Lower leg skin (tissue), 4 donors: ENCODE results near the gene TRABD2A. TPM values are rescaled to one million over a fixed set of nuclear protein-coding genes. Genes with fewer than 3 reads are reported as not detected.

ENCODE experiments used
- DNase-seq, 2 donors: peaks; one replicate each; pipeline ENCODE4 v3.0.0-alpha.2; 2019; ENCODE audit warnings: low spot score in 2 of 2
- H3K4me3 ChIP-seq: fragments of 200-600 bp; sonication (generic); 2 replicates; pipeline ENCODE4 v1.5.1; 2017; ENCODE audit warnings: mild to moderate bottlenecking, low read depth; ENCODE audit not compliant: poor library complexity, severe bottlenecking
- POLR2A ChIP-seq, 2 donors: fragments of 450-650 bp; IDR thresholded peaks; one replicate each; pipeline ENCODE4 v1.6.1; 2016 to 2017; ENCODE audit warnings: antibody characterized with exemption in 2 of 2, mild to moderate bottlenecking in 1 of 2, moderate library complexity in 1 of 2
- WGBS, 2 donors: methylation state at CpG; one replicate each; pipeline ENCODE4 v1.1.5; 2018; 5-methylcytosine and 5-hydroxymethylcytosine counted together
- intact Hi-C: fragments of 100-400 bp; cut with DNase I; formaldehyde crosslinking; loops from one replicate; pipeline ENCODE4 v1.15.0; 2023; ENCODE audit warnings: low total_unique reads
- total RNA-seq, 4 donors: library from RNA; depleted of rRNA; stranded (reverse); fragments of >200 nt; gene quantifications; one replicate each; pipeline ENCODE4 v1.1.0, GENCODE V29; 2016
- TF ChIP-seq, protein P1 (sequence below), 3 donors: fragments of 450-650 bp; IDR thresholded peaks; one replicate each; pipeline ENCODE4 v1.5.1; 2016; ENCODE audit warnings: antibody characterized with exemption in 3 of 3, mild to moderate bottlenecking in 3 of 3, moderate library complexity in 2 of 3

The TRABD2A gene
- total RNA-seq, 4 donors from 2014 or later: 0.17 to 2.1 (median 1.5) TPM; not detected in 1

DNA sequence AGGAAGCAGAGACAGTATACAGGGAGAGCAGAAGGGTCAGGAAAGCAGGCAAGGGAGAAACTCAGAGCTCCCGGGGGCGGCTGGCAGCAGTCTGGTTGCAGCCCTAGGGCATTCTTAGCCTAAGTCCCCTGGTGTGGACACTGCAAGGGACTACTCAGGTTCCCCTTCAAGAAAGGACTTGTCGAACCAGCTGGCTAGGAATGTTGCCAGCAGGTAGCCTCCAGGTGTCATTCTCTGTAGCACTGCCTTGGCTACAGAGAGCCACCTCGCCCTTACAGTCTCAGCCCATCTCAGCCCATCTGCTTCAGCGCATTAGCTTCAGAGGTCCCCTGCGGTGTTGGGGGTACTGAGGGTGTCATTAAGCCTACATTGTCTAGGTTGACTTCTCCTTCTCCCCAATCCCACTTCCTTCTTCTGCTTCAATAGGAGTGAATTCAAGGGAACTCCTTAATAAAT, 13.3 kb upstream of the TRABD2A start:
- DNase-seq: no peak
- H3K4me3 ChIP-seq: no peak overlapping the region
- WGBS, 2 donors: 65 to 66% methylated on average over 6 of the region's 6 CpGs
- TF ChIP-seq POLR2A (IDR thresholded peaks at IDR 0.05): no peak
- TF ChIP-seq, protein P1, sequence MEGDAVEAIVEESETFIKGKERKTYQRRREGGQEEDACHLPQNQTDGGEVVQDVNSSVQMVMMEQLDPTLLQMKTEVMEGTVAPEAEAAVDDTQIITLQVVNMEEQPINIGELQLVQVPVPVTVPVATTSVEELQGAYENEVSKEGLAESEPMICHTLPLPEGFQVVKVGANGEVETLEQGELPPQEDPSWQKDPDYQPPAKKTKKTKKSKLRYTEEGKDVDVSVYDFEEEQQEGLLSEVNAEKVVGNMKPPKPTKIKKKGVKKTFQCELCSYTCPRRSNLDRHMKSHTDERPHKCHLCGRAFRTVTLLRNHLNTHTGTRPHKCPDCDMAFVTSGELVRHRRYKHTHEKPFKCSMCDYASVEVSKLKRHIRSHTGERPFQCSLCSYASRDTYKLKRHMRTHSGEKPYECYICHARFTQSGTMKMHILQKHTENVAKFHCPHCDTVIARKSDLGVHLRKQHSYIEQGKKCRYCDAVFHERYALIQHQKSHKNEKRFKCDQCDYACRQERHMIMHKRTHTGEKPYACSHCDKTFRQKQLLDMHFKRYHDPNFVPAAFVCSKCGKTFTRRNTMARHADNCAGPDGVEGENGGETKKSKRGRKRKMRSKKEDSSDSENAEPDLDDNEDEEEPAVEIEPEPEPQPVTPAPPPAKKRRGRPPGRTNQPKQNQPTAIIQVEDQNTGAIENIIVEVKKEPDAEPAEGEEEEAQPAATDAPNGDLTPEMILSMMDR (IDR thresholded peaks at IDR 0.05): no peak
- intact Hi-C loops: no loop called here

DNA sequence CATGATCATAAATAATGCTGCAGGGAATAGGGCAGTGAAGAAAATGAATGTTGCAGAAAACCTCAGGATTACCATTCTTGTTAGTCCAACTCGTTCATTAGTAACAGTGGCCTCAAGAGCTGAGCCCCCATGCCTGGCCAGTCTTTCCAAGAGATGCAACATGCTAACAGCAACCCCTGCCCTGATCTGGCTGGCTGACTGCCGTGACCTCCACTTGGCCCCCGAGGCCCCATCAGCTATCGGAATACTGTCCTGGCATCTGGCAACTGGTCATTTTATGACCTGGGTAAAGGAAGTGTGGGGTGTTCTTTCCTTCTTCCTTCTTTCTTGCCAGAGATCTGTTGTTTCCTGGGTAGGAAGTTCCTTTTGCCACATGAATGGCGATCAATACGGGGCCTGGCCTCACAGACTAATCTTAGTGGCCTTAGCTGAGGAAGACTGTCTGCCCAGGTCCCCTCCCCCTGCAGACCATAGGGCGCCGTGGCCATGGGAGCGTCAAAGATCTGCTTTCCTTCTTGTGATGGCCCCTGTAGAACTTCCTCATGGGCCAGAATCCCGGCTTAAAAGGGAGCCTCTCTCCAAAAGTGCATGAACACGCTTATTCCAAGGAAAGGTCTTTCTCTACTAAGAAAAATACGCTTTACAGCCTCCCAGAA, 10.6 kb upstream of the TRABD2A start:
- WGBS, 2 donors: 83 to 86% methylated on average over 12 of the region's 12 CpGs
- intact Hi-C loops: no loop called here
- no peak overlapping the region for H3K4me3 ChIP-seq
- no peak for DNase-seq
- TF ChIP-seq, protein P1 (IDR thresholded peaks at IDR 0.05): no peak
- no peak for TF ChIP-seq POLR2A (IDR thresholded peaks at IDR 0.05)

DNA sequence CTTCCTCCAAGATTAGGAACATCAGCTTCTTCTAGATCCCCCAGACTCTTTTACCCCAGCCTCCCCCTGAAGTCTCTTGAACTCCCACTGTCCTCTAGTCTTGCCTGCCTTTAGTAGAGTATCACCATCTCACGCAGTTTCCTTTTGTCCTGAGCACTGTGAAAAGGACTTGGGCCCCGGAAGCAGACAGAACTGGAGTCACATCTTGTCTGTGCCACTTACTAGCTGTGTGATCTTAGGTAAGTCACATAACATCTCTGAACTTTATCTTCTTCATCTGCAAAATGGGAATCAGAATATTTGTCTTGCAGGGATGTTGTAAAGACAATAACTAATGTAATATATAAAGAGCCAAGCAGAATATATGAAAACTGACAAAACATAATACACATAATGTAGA, 8.4 kb upstream of the TRABD2A start:
- H3K4me3 ChIP-seq: no peak overlapping the region
- TF ChIP-seq POLR2A (IDR thresholded peaks at IDR 0.05): no peak
- TF ChIP-seq, protein P1 (IDR thresholded peaks at IDR 0.05): no peak
- WGBS, 2 donors: 88 to 94% methylated on average over 2 of the region's 2 CpGs
- no peak for DNase-seq
- intact Hi-C loops: loop anchor here (10.0 kb wide), 1 partner anchor 395 kb away; no protein-coding TSS in a partner anchor

DNA sequence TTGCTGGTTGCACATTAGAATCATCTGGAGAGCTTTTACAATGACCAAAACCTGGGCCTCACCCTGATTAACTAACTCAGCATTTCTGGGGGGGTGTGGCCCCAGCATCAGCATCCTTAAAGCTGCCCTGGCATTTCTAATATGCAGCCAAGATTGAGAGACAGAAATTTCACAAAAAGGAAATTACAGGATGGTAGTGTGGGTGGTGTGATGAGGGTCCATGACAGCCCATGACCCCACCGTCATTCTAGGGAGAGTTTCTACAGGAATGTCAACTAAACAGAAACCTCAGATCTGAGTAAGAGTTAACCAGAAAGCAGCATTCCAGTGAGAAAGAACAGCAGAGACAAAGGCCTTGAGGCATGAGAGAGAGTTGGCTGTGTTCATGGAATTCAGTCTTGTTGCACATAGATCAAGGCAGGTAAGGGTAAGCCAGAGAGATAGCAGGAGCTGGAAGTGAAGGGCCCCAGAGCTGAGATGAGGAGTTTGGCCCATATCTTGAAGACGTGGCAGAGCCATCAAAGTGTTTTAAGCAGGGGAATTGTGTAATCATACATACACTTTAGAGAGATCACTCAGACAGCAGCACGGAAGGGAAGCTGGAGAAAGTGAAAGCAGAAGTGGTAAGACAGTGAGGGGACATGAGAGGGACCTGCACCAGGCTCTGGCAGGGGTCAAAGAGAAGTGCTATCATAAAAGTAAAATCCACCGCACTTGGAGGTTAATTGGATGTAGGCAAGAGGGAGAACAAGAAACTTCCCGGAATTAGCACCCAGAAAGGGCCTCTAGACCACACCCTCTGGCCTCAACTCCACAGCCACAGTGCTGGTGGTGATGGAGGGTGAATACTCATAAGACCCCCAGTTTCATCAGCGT, 7.8 kb upstream of the TRABD2A start:
- WGBS, 2 donors: 24 to 33% methylated on average over 6 of the region's 6 CpGs
- DNase-seq: no peak
- H3K4me3 ChIP-seq: no peak overlapping the region
- no peak for TF ChIP-seq POLR2A (IDR thresholded peaks at IDR 0.05)
- TF ChIP-seq, protein P1 (IDR thresholded peaks at IDR 0.05): no peak
- intact Hi-C loops: loop anchor here (10.0 kb wide), 1 partner anchor 394 kb away; no protein-coding TSS in a partner anchor

DNA sequence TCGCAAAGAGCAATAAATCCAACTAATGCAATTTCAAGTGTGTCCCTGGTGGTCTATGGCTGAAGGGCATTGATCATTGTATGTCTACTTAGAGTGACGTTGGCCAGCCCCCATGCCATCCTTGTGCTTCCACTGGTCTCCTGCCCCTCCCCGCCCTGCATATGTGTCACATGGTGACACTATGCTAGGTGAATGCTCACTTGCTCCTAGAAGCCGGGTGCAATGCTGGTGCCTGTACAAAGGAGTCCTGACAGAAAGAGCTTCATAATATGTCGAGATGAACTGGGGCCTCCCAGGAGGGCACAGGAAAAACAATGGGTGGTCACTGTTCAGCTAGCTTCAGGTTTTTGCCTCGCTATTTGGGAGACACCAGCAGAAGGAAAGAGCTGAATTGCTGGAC, 5.9 kb upstream of the TRABD2A start:
- no peak overlapping the region for H3K4me3 ChIP-seq
- intact Hi-C loops: loop anchor here (10.0 kb wide), 1 partner anchor 392 kb away; no protein-coding TSS in a partner anchor
- TF ChIP-seq, protein P1 (IDR thresholded peaks at IDR 0.05): no peak
- TF ChIP-seq POLR2A (IDR thresholded peaks at IDR 0.05): no peak
- no peak for DNase-seq
- 95% methylated on average over 6 of the region's 6 CpGs for WGBS, 2 donors
